ENCODE data around the gene WWP2. TPM values are rescaled to one million over a fixed set of nuclear protein-coding genes. Genes with fewer than 3 reads are reported as not detected.

WWP2 gene
- total RNA-seq, 1 experiment from 2014 or later: 40.2 TPM

DNA sequence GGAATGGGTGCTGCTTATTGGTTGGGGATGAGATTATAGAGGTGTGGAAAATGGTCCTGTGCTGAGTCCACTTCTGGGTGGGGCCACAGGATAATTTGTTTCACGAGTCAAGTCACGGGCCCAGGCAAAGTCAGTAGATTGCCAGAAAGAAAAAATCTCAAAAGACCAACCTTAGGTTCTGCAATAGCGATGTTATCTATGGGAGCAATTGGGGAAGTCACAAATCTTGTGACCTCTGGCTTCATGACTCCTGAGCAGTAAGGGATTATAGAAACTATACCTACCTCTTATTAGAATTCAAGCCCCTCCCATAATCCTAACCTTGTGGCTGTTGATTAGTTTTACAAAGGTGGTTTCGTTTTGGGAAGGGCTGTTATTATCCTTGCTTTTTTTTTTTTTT, 31.4 kb downstream of the WWP2 start:
- peaks cover 5 to 11% of the 10 kb centered on the region in 2 experiments for H3K4me1 Mint-ChIP-seq
- Histone ChIP-seq H4K8ac (replicated peaks; ENCODE audit: insufficient read length, low read depth, low read length) (no peak overlapping the region), H3K23me2 (ENCODE audit: insufficient read length, low read depth, low read length, poor library complexity, severe bottlenecking) (no peaks in the 10 kb centered on the region), H3K79me1 (ENCODE audit: insufficient read depth, low read depth, low read length, poor library complexity, severe bottlenecking) (no peaks in the 10 kb centered on the region), H3K9me3 (ENCODE audit: control insufficient read depth, low read depth, low read length) (no peaks in the 10 kb centered on the region), H3K18ac (ENCODE audit: insufficient read length, low read depth, low read length) (no peak overlapping the region), H3K23ac (ENCODE audit: insufficient read length, low read depth, low read length) (no peak overlapping the region), H3K4me2 (ENCODE audit: insufficient read depth, insufficient read length, low read length) (no peak overlapping the region), H2AK5ac (ENCODE audit: insufficient read length, low read length) (no peak overlapping the region), H3K9ac (ENCODE audit: extremely low read depth, insufficient read length, low read length) (no peak overlapping the region), H4K20me1 (ENCODE audit: control insufficient read depth, insufficient read depth, insufficient read length) (no peaks in the 10 kb centered on the region), H4K91ac (ENCODE audit: insufficient read length, low read depth, low read length) (no peak overlapping the region), H2BK15ac (ENCODE audit: low read depth, low read length) (no peak overlapping the region), H3K4me1 (ENCODE audit: insufficient read depth, low read length) (no peaks in the 10 kb centered on the region), H3K27ac (ENCODE audit: insufficient read length, low read depth, low read length) (no peak overlapping the region), H3K27me3 (ENCODE audit: insufficient read depth, low read length) (no peaks in the 10 kb centered on the region), H3K14ac (ENCODE audit: insufficient read depth, low read length) (no peak overlapping the region), H3K79me2 (ENCODE audit: insufficient read depth, low read length) (no peaks in the 10 kb centered on the region), H2BK120ac (ENCODE audit: low read depth, low read length, poor library complexity, severe bottlenecking) (no peak overlapping the region), H2BK20ac (ENCODE audit: low read depth, low read length, poor library complexity, severe bottlenecking) (no peak overlapping the region), H2AFZ (ENCODE audit: low read length) (no peak overlapping the region), H4K5ac (ENCODE audit: insufficient read length, low read depth, low read length) (no peak overlapping the region), H3T11ph (ENCODE audit: low read length) (no peak overlapping the region), H2BK5ac (ENCODE audit: insufficient read length, low read length) (no peak overlapping the region), H3K4ac (ENCODE audit: low read depth, low read length) (no peak overlapping the region), H2BK12ac (ENCODE audit: insufficient read length, low read depth, low read length) (no peak overlapping the region), H3K56ac (ENCODE audit: insufficient read length, low read depth, low read length) (no peak overlapping the region)
- whole genome bisulfite sequencing (ENCODE audit: extremely low coverage, insufficient read length, low lambda C conversion rate): no CpG with 5 or more reads among the region's 4 CpGs
- H3K9me3 Mint-ChIP-seq: no peaks in the 10 kb centered on the region
- no peaks in the 10 kb centered on the region for H3K27me3 Mint-ChIP-seq (ENCODE audit: low read depth)
- DNase-seq: no peak
- peaks cover 2 to 14% (median 2%) of the 10 kb centered on the region in 3 experiments; a peak in 6 of 7 replicates for H3K36me3 Mint-ChIP-seq (ENCODE audit: insufficient read depth in 1 of 3, low read depth in 3 of 3)
- no peak overlapping the region; a peak in 1 of 7 replicates for H3K27ac Mint-ChIP-seq
- H3K4me3 Mint-ChIP-seq: no peak overlapping the region
- no peak for TF ChIP-seq CTCF (conservative IDR thresholded peaks at IDR 0.05)

Measured in H9 (cell line).